Measurements from ENCODE around the gene AHI1. TPM values are rescaled to one million over a fixed set of nuclear protein-coding genes. Genes with fewer than 3 reads are reported as not detected.

AHI1 gene
- total and polyA plus RNA-seq, 8 donors = 10.6 to 24.8 (median 16.5) TPM

DNA sequence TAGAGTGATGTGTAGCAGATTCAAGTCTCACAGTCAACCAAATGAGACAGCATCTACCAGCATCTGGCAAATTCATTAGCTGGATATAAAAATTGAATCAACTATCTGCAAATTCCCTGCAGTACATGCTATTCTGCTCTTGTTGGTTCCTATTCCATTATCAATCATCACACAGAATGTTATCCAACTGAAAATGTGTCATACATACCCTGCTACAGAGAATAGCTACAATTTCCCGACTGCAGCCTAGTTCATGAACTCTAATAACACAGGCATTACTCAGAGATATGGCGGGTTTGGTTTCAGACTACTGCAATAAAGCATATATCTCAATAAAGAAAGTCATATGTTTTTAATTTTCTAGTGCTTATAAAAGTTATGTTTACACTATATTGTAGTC, 78.4 kb downstream of the AHI1 start:
- H3K36me3 ChIP-seq = peaks cover 0 to 10% (median 0%) of the 10 kb centered on the region in 3 donors
- FAIRE-seq (no peak), ATAC-seq (no peak), DNase-seq (no peak)
- H3K4me1 ChIP-seq = no peaks in the 10 kb centered on the region
- TF ChIP-seq CTCF (IDR thresholded peaks at IDR 0.05) = no peak
- no peaks in the 10 kb centered on the region for H3K27me3 ChIP-seq
- no peaks in the 10 kb centered on the region for H3K9me3 ChIP-seq
- H3K27ac ChIP-seq = no peak overlapping the region
- WGBS, 2 donors = 90 to 91% methylated on average over 2 of the region's 2 CpGs
- intact Hi-C loops (cut with DNase I) = no loop called here
- no peak overlapping the region for H3K4me3 ChIP-seq

GRCh38 chr6:135418040-135418760, 79.3 kb downstream of the AHI1 start:
- ATAC-seq (no peak), FAIRE-seq (no peak), DNase-seq (no peak)
- peaks cover 0 to 10% (median 0%) of the 10 kb centered on the region in 3 donors for H3K36me3 ChIP-seq
- no peaks in the 10 kb centered on the region for H3K9me3 ChIP-seq
- 92% methylated on average over 3 of the region's 3 CpGs for WGBS, 2 donors
- H3K27ac ChIP-seq = no peak overlapping the region
- TF ChIP-seq CTCF (IDR thresholded peaks at IDR 0.05) = no peak
- H3K4me1 ChIP-seq = no peaks in the 10 kb centered on the region
- H3K4me3 ChIP-seq = no peak overlapping the region
- no peaks in the 10 kb centered on the region for H3K27me3 ChIP-seq
- intact Hi-C loops (cut with DNase I) = no loop called here

DNA sequence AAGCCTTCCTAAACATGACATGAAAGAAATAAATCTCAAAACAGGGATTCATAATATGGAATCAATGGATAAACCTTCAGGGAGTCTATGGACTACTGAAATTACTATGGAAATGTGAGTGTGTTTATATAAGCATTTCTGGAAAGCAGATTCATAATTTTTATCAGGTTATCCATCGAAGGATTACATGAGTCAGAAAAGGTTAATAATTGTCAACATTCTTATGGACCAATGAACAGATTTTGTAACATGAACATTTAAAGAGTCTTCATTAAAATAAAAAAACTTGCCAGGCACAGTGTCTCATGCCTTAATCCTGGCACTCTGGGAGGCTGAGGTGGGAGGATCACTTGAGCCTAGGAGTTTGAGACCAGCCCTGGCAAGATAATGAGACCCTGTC, 84.8 kb downstream of the AHI1 start:
- Histone ChIP-seq H3K27ac (no peak overlapping the region), H3K27me3 (no peaks in the 10 kb centered on the region), H3K9me3 (no peaks in the 10 kb centered on the region), H3K36me3 (peaks cover 0 to 13% (median 0%) of the 10 kb centered on the region in 3 donors), H3K4me1 (no peaks in the 10 kb centered on the region), H3K4me3 (no peak overlapping the region)
- WGBS, 2 donors = 58 to 73% methylated on average over 1 of the region's 1 CpG
- ATAC-seq (no peak), FAIRE-seq (no peak), DNase-seq (no peak)
- TF ChIP-seq CTCF (IDR thresholded peaks at IDR 0.05) = no peak
- intact Hi-C loops (cut with DNase I) = no loop called here

DNA sequence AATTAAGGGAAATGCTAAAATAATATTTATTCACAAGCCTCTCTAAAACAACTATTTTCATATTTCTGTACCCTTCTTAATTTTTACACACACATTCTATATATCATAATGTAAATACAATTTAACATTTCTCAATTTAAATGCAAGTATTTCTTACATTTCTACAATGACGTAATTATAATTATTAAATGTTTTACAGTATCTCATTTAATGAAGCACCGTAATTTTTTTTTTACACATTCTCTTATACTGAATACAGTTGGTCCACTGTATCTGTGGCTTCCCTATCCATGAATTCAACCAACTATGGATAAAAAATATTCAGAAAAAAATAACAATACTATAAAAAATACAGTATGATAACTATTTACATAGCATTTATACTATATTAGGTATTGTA, 85.7 kb downstream of the AHI1 start:
- Histone ChIP-seq H3K36me3 (peaks cover 0 to 13% (median 0%) of the 10 kb centered on the region in 3 donors), H3K4me1 (no peaks in the 10 kb centered on the region), H3K27me3 (no peaks in the 10 kb centered on the region), H3K4me3 (no peak overlapping the region), H3K9me3 (no peaks in the 10 kb centered on the region), H3K27ac (no peak overlapping the region)
- WGBS, 2 donors = 94 to 96% methylated on average over 2 of the region's 2 CpGs
- intact Hi-C loops (cut with DNase I) = no loop called here
- peak; percentile 76 for FAIRE-seq
- DNase-seq = no peak
- no peak for ATAC-seq
- no peak for TF ChIP-seq CTCF (IDR thresholded peaks at IDR 0.05)

GRCh38 chr6:135411339-135411738, 86.2 kb downstream of the AHI1 start:
- Histone ChIP-seq H3K9me3 (no peaks in the 10 kb centered on the region), H3K27me3 (no peaks in the 10 kb centered on the region), H3K4me1 (no peaks in the 10 kb centered on the region), H3K27ac (no peak overlapping the region), H3K4me3 (no peak overlapping the region), H3K36me3 (peaks cover 0 to 13% (median 0%) of the 10 kb centered on the region in 3 donors)
- 74 to 75% methylated on average over 2 of the region's 2 CpGs for WGBS, 2 donors
- no peak for TF ChIP-seq CTCF (IDR thresholded peaks at IDR 0.05)
- no peak for FAIRE-seq
- no peak for ATAC-seq
- DNase-seq = no peak
- intact Hi-C loops (cut with DNase I) = no loop called here
